PC-3 (cell line): ENCODE measurements around the gene HOOK1.

Experiments used
- EZH2phosphoT487 ChIP-seq: fragments of 300-600 bp; sonication (generic); IDR thresholded peaks from 2 replicates; pipeline ENCODE4 v1.6.1; 2018; ENCODE audit warnings: mild to moderate bottlenecking, antibody characterized with exemption, low read length, borderline replicate concordance
- TF ChIP-seq, protein P1 (sequence below): fragments of 300-600 bp; sonication (generic); conservative IDR thresholded peaks from 2 replicates; pipeline ENCODE4 v1.5.1; 2017; ENCODE audit warnings: antibody characterized with exemption, low read depth, mild to moderate bottlenecking, low read length

DNA sequence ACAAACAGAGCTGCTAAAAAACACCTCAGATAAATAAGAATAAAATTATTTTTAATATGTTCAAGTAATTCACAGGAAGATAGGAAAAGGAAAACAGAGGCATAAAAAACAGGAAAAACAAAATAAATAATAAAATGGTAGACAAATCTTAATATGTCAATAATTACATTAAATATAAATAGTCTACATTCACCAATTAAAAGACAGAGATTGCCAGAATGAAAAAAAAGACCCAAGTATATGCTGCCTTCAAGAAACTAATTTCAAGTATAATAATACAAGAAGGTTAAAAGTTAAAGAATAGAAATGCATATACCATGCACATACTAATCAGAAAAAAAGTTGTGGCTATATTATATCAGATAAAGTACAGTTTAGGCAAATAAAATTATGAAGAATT, 109.9 kb downstream of the HOOK1 start:
- TF ChIP-seq, protein P1, sequence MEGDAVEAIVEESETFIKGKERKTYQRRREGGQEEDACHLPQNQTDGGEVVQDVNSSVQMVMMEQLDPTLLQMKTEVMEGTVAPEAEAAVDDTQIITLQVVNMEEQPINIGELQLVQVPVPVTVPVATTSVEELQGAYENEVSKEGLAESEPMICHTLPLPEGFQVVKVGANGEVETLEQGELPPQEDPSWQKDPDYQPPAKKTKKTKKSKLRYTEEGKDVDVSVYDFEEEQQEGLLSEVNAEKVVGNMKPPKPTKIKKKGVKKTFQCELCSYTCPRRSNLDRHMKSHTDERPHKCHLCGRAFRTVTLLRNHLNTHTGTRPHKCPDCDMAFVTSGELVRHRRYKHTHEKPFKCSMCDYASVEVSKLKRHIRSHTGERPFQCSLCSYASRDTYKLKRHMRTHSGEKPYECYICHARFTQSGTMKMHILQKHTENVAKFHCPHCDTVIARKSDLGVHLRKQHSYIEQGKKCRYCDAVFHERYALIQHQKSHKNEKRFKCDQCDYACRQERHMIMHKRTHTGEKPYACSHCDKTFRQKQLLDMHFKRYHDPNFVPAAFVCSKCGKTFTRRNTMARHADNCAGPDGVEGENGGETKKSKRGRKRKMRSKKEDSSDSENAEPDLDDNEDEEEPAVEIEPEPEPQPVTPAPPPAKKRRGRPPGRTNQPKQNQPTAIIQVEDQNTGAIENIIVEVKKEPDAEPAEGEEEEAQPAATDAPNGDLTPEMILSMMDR, result no peak
- TF ChIP-seq EZH2phosphoT487, result no peak
